Stimulated activated CD4-positive, alpha-beta T cell treated with anti-CD3 and anti-CD28 coated beads, TNF-alpha, amount 100 ng/mL, for 4 hours (primary cell): Measurements from ENCODE around the gene DEFB126.
"Not testable (repeated sequence)": the region's sequence is repeated elsewhere in the genome, so short reads cannot be mapped to it uniquely, and the experiment has no call there.

ENCODE experiments used
- DNase-seq, 3 experiments: peaks; one replicate each; pipeline ENCODE4 v3.0.0-alpha.2; 2020; ENCODE audit warnings: low read depth in 3 of 3

DEFB126 gene, protein sequence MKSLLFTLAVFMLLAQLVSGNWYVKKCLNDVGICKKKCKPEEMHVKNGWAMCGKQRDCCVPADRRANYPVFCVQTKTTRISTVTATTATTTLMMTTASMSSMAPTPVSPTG

DNA sequence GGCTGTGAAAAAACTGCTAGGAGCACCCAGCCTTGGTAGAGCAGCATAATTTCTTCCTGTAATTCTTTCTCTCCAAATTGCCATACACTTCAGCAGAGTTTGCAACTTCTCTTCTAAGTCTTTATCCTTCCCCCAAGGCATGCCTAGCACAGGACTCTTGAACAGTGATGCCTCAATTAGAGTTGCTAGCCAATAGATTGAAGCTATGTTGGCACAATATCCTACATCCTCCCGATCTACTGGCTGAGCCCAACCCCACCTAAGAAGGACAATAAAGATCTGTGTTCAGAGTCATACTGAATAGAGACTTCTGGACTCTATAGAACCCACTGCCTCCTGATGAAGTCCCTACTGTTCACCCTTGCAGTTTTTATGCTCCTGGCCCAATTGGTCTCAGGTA lies at the start of gene DEFB126:
DEFB126 (plus strand) TSS at position 301 of the 400 bp plus-strand sequence; CDS start at position 340, 39 bp downstream.
- DNase-seq, result no peak

DNA sequence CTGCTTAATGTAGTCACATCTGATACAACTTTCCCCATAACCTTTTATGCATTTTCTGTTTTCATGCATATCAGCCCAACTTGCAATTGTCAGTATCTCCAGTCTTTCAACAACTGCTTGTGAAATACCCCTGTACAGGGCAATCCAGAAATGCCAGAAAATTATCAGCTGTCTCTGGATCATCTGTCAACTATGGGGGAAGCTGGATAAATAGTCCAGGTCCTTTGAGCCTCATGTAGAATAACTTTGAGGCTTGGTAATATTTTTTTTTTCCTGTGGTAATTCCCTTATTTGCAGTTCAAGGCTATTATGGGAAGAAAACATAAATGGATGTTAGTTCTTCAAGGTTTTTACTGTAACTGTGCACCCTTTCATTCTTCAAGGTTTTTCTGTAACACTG lies 48.7 kb upstream of the DEFB126 start:
- no peak for DNase-seq

DNA sequence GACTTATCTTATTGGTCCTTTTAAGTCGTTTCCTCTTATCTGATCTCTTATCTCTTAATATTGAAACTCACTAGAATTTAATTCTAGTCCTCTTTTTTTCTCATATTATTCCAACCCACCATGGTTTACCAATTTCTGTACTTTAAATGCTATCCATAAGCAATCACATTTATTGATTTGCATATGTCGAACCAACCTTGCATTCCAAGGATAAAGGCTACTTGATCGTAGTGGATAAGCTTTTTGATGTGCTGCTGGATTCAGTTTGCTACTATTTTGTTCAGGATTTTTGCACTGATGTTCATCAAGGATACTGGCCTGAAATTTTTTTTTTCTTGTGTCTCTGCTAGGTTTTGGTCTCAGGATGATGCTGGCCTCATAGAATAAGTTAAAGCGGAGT lies 47.2 kb upstream of the DEFB126 start:
- no peak for DNase-seq

DNA sequence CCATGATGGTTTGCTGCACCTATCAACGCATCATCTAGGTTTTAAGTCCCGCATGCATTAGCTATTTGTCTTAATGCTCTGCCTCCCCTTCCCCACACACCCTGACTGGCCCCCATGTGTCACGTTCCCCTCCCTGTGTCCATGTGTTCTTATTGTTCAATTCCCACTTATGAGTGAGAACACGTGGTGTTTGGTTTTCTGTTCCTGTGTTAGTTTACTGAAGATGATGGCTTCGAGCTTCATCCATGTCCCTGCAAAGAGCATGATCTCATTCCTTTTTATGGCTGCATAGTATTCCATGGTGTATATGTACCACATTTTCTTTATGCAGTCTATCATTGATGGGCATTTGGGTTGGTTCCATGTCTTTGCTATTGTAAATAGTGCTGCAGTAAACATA lies 44.7 kb upstream of the DEFB126 start:
- not testable (repeated sequence) for DNase-seq

DNA sequence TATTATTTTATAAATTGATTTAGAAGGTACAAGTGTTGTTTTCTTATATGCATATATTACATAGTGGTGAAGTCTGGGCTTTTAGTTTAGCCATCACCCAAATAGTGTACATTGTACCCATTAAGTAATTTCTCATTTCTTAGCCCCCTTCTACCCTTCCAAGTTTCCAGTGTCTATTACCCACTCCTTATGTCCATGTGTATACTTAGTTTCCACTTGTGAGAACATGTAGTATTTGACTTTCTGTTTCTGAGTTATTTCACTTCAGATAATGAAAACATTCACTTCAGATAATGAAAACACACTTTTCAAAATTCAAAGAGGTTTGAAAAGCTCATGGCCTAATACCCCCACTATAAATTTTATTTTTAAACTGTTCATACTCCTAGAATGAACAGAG lies 40.4 kb upstream of the DEFB126 start:
- DNase-seq, result no peak

DNA sequence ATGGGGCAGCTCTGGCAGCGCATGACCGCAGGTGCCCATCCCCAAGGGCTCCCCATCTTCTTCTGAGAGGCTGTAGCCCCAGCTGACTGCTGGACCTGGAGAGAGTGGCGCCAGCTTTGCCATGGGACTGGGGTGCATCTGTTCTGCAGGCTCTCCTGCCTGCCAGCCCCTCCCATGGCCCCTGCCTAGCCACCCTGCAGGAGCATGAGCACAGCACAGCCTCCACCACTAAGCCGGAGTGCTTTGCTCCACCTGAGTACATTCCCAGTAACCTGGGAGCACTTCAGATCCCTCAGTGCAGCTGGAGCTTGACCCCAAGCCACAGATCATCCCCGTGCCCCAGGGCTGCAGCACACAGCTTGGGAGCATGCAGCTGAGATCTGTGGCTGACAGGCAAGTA lies 38.9 kb upstream of the DEFB126 start:
- no peak for DNase-seq

DNA sequence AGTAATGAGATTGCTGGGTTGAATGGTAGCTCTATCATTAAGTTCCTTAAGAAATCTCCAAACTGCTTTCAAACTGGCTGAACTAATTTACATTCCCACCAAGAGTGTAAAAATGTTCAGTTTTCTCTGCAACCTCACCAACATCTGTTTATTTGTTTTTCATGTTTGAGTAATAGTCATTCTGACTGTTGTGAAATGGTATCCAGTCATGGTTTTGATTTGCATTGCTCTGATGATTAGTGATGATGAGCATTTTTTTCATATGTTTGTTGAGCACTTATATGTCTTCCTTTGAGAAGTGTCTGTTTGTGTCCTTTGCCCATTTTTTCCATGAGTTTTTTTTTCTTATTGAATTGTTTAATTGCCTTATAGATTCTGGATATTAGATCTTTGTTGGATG lies 30.0 kb upstream of the DEFB126 start:
- DNase-seq, result no peak

DNA sequence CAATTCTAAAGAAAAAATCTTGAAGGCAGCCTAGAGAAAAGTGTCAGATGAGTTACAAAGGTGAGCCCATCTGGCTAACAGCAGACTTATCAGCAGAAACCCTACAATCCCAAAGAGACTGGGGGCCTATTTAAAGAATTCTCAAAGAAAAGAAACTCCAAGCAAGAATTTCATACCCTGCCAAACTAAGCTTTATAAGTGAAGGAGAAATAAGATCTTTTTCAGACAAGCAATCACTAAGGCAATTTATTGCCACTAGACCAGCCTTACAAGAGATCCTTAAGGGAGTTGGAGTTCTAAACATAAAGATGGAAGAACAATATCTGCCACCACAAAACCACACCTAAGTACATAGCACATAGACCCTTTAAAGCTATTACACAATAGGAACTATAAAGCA lies 24.9 kb upstream of the DEFB126 start:
- no peak for DNase-seq

DNA sequence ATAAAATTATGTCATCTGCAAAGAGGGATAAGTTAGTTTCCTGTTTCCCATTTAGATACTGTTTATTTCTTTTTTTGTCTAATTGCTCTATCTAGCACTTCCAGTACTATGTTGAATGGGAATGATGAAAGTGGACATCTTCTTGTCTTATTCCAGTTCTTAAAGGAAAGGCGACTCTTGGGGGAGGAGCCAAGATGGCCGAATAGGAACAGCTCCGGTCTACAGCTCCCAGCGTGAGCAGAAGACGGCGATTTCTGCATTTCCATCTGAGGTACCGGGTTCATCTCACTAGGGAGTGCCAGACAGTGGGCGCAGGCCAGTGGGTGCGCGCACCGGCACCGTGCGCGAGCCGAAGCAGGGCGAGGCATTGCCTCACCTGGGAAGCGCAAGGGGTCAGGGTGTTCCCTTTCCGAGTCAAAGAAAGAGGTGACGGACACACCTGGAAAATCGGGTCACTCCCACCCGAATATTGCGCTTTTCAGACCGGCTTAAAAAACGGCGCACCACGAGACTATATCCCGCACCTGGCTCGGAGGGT lies 12.5 kb upstream of the DEFB126 start:
- DNase-seq, result not testable (repeated sequence)

DNA sequence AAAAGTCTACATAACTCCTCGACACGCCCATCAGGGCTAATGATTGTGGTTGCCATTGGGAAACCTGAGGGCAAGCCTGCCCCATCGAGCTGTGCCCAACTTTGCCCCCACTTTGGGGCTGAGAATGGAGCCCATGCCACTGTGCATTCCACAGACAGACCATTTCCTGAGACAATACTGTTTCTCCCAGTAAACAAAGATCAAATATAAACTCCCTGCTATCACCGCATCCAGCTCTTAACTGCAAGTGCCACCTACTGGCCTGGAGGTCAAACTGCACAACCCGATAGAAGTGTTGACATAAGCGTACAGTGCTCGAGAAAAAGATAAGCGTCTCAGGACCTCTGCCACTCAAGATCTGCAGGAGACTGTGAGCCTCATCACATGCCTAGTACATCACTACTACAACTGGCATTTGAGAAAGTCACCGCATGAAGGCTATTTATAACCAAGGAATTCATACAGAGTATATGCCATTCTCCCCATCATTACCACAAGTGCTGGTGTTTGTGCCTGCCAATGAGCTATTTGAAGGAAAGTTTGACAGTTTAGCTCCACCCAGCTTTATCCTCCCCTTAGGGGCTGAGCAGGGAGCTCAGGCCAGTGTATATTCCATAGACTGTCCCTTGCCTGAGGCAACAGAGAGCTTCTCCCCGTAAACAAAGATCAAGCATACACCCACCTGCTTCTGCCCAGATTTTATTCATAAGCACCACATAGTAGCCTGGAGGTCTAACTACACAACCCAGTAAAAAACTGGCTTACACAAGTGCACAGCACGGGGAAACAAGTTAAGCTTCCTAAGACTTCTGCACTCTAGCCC lies 4.5 kb upstream of the DEFB126 start:
- DNase-seq, result no peak

DNA sequence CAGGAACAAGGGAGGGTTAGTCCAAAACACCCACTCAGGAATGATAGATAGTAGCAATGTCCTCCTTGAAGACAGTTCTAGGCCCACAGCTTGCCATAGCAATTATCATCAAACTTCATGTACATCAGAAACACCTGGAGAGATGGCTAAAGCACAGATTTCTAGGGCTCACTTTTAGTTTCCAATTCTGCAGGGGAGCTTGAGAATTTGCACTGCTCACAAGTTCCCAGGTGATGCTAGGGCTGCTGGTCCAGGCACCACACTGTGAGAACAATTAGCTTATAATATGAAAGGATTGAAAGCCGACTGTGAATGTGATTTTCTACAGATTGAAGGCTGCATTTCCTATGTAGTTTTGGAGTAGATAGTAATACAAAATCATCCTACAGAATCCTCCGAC lies 3.5 kb downstream of the DEFB126 start:
- DNase-seq, result no peak

DNA sequence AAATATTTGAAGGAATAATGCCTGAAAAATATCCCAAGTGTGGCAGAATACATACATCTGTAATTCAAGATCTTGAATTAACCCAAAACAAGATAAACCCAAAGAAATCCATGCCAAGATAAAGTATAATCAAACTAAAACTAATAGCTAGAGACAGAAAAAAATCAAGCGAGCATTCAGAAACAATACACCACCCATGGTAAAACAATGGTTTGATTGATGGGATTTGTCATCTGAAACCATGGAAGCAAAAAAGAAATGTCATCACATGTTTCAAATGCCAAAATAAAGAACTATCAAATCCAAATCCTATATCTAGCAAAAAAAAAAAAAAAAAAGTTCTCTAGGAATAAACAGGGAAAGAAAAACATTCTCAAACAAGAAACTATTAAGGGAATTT lies 9.7 kb downstream of the DEFB126 start:
- DNase-seq, result no peak

DNA sequence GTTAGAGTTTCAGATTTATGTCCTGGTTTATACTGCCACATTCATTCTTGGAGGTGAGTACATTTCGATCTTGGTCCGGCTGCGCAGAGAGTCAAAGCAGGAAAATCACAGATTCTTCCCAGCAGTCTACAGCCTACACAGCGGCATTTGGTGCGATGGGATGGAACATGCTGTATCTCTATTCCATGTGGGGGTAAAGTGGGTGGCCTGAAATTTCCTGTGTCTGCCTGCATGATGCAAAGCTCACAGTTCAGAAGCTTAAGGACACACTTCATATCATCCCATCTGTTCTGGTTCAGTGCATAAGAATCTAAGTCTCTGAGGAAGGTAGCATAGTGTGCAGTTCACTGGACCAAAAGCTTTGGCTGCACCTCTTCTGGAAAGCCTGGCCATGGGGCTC lies 14.8 kb downstream of the DEFB126 start, which contains the start of gene DEFB127:
DEFB127 (plus strand) TSS at position 301 of the 400 bp plus-strand sequence; CDS start at position 392, 91 bp downstream.
- DNase-seq, result no peak

DNA sequence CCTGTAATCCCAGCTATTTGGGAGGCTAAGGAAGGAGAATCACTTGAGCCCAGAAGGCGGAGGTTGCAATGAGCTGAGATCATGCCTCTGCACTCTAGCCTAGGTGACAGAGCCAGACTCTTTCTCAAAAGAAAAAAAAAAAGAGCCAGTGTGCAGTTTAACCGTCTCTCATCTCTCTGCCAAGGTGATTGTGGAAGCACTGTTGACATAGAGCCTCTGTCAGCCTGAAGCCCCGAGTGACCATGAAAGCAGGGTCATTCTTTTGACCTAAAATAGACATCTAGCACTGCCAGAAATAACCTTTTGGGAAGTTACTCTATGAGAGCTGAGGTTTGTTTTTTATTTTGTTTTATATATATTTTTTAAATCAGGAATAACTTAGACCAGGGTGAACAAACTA lies 22.2 kb downstream of the DEFB126 start:
- no peak for DNase-seq

DNA sequence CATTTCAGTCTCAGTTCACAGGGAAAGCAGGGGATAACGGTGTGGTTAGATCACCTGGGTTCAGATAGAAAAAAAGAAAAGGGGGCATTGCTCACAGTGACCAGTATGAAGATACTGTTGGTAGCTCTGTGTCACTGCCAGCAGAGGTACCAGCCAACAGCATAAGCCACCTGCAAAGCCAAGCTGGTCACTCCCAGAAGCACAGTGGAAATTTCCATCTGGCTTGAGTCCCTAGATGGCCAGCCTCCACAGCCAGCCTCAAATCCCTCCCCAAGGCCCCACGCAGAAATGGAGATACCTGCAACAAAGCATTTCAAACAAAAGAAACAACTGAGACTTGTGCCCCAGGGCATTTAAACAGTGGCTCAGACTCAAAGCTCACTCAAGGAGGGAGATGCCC lies 26.5 kb downstream of the DEFB126 start:
- DNase-seq, result no peak

DNA sequence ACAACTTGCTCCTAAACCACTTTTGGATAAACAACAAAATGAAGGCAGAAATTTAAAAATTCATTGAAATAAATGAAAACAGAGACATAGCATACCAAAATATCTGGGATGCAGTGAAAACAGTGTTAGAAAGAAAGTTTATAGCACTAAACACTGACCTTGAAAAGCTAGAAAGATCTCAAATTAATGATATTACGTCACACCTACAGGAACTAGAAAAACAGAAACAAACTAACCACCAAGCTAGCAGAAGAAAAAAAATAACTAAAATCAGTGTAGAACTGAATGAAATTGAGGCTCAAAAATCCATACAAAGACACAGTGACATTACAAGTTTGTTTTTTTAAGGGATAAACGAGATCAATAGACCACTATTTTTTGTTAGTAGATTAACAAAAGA lies 41.9 kb downstream of the DEFB126 start:
- no peak for DNase-seq

DNA sequence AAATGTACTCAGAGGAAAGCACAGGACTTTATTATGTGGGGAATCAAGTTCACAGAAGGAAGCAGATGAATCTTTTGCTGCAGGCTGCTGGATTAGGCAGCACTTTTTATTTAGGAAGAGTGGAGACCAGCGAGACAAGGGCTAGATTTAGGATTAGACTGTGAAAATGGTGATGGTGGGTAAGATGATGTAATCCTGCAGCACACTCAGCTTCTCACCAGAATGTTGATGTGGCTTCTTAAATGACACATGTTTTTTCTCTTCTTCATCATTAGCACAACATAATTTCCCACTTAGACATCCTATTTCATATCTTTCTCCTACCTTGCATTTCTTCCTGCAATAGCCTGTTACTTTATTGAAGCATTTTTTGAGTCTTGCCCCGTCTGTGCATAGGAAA lies 45.3 kb downstream of the DEFB126 start:
- DNase-seq, result no peak

DNA sequence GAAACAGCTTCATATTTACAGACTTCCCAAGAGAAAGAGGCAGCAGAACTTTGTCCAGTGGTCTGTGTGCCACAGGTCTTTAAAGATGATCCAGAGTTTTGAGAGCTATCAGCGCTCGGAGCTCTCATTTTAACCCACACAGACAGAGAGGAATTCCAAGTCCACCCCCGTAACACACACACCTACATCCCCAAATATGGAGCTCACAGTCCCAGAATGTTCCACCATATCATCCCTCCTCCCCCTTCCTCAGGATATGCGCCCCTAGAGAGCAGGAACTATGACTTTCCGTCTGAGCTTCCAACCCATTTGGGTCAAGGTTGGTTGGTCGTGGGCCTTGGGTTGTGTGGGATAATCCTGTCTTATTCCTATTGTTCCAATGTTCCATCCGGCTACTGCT lies 47.2 kb downstream of the DEFB126 start, which contains the start of gene DEFB128:
DEFB128 (minus strand) TSS at position 101 of the 400 bp plus-strand sequence; CDS start at position 13, 88 bp downstream.
- DNase-seq, result no peak
